HEK293T (cell line): ENCODE results near the gene SHANK1.

ENCODE experiments used
- CTCF ChIA-PET: fragments of 350-600 bp; formaldehyde crosslinking; extraction: SDS; loops from one replicate; lab custom pipeline; 2021; ENCODE audit warnings: antibody characterized with exemption, inconsistent platforms; lab: Yijun Ruan, JAX
- POLR2A ChIA-PET: fragments of 350-600 bp; formaldehyde crosslinking; extraction: SDS; loops from one replicate; lab custom pipeline; 2020; ENCODE audit warnings: antibody characterized with exemption, inconsistent platforms; lab: Yijun Ruan, JAX
- DNase-seq: peaks from one replicate; pipeline ENCODE4 v3.0.0; 2012; ENCODE audit warnings: mixed read lengths; ENCODE audit errors: extremely low spot score
- ARNT ChIP-seq: fragments of 450-650 bp; IDR thresholded peaks from 2 replicates; pipeline ENCODE4 v1.6.1; 2017; ENCODE audit warnings: mild to moderate bottlenecking
- BHLHE40 ChIP-seq: fragments of 450-650 bp; IDR thresholded peaks from 2 replicates; pipeline ENCODE4 v1.6.1; 2016; ENCODE audit warnings: mild to moderate bottlenecking, moderate library complexity, borderline replicate concordance
- CTBP1 ChIP-seq: fragments of 450-650 bp; IDR thresholded peaks from 2 replicates; pipeline ENCODE4 v1.6.1; 2016; ENCODE audit warnings: borderline replicate concordance
- ELF4 ChIP-seq: fragments of 450-650 bp; IDR thresholded peaks from 2 replicates; pipeline ENCODE4 v1.6.1; 2017; ENCODE audit warnings: antibody characterized with exemption
- FOXA1 ChIP-seq: fragments of 450-650 bp; IDR thresholded peaks from 2 replicates; pipeline ENCODE4 v1.6.1; 2016; ENCODE audit warnings: mild to moderate bottlenecking
- FOXK2 ChIP-seq: fragments of 450-650 bp; IDR thresholded peaks from 2 replicates; pipeline ENCODE4 v1.6.1; 2016; ENCODE audit warnings: mild to moderate bottlenecking
- FOXM1 ChIP-seq: fragments of 450-650 bp; IDR thresholded peaks from 2 replicates; pipeline ENCODE4 v1.6.1; 2017; ENCODE audit warnings: mild to moderate bottlenecking, borderline replicate concordance
- HDGF ChIP-seq: fragments of 450-650 bp; IDR thresholded peaks from 2 replicates; pipeline ENCODE4 v1.6.1; 2017; ENCODE audit warnings: antibody characterized with exemption, borderline replicate concordance
- L3MBTL2 ChIP-seq: fragments of 450-650 bp; conservative IDR thresholded peaks from 2 replicates; pipeline ENCODE4 v1.6.1; 2016; ENCODE audit warnings: mild to moderate bottlenecking
- LEF1 ChIP-seq: fragments of 450-650 bp; IDR thresholded peaks from 2 replicates; pipeline ENCODE4 v1.6.1; 2017; ENCODE audit warnings: mild to moderate bottlenecking, borderline replicate concordance
- NFRKB ChIP-seq: fragments of 450-650 bp; IDR thresholded peaks from 2 replicates; pipeline ENCODE4 v1.6.1; 2016; ENCODE audit warnings: mild to moderate bottlenecking, moderate library complexity
- SP1 ChIP-seq: fragments of 450-650 bp; IDR thresholded peaks from 2 replicates; pipeline ENCODE4 v1.6.1; 2017
- SUZ12 ChIP-seq: fragments of 450-650 bp; IDR thresholded peaks from 2 replicates; pipeline ENCODE4 v1.6.1; 2016; ENCODE audit warnings: mild to moderate bottlenecking
- TARDBP ChIP-seq: fragments of 450-650 bp; IDR thresholded peaks from 2 replicates; pipeline ENCODE4 v1.6.1; 2016
- ZNF384 ChIP-seq: fragments of 450-650 bp; IDR thresholded peaks from 2 replicates; pipeline ENCODE4 v1.6.1; 2016
- TF ChIP-seq, protein P1 (sequence below): fragments of 450-650 bp; IDR thresholded peaks from 2 replicates; pipeline ENCODE4 v1.6.1; 2016

The SHANK1 gene

GRCh38 chr19:50718255-50719118, 1.1 kb downstream of the SHANK1 start:
- no peak for DNase-seq
- TF ChIP-seq FOXM1: no peak
- TF ChIP-seq CTBP1: no peak
- no peak for TF ChIP-seq HDGF
- no peak for TF ChIP-seq NFRKB
- no peak for TF ChIP-seq ELF4
- no peak for TF ChIP-seq BHLHE40
- no peak for TF ChIP-seq L3MBTL2
- no peak for TF ChIP-seq FOXK2
- POLR2A ChIA-PET: no interaction called here
- CTCF ChIA-PET: no interaction called here

DNA sequence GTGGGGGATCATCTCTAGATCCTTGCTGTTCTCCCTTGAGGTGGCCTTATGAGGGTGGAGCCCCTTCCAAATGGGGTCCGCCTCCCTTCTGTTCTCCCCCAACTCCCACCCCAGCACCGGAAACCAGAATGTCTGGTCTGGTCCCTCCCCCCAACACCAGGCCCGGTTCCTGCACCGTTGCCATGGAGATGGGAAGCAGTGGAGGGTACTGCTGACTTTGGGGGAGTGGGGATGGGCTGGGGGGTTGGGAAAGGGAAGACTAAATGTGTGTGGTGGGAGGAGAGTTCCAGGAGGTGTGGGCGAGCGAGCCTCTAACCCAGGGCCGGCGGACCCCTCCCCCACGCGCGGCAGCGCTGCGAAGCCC, 1.7 kb downstream of the SHANK1 start:
- ChIA-PET CTCF (no interaction called here), POLR2A (no interaction called here)
- DNase-seq: no peak
- TF ChIP-seq FOXK2 (no peak), NFRKB (no peak), L3MBTL2 (no peak), TARDBP (no peak), ELF4 (no peak), SUZ12 (no peak), SP1 (no peak), ZNF384 (no peak), LEF1 (no peak), FOXM1 (no peak), BHLHE40 (no peak), ARNT (no peak), FOXA1 (no peak)
- TF ChIP-seq, protein P1, sequence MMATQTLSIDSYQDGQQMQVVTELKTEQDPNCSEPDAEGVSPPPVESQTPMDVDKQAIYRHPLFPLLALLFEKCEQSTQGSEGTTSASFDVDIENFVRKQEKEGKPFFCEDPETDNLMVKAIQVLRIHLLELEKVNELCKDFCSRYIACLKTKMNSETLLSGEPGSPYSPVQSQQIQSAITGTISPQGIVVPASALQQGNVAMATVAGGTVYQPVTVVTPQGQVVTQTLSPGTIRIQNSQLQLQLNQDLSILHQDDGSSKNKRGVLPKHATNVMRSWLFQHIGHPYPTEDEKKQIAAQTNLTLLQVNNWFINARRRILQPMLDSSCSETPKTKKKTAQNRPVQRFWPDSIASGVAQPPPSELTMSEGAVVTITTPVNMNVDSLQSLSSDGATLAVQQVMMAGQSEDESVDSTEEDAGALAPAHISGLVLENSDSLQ: no peak

GRCh38 chr19:50717026-50717723, 2.4 kb downstream of the SHANK1 start:
- POLR2A ChIA-PET: no interaction called here
- CTCF ChIA-PET: no interaction called here

DNA sequence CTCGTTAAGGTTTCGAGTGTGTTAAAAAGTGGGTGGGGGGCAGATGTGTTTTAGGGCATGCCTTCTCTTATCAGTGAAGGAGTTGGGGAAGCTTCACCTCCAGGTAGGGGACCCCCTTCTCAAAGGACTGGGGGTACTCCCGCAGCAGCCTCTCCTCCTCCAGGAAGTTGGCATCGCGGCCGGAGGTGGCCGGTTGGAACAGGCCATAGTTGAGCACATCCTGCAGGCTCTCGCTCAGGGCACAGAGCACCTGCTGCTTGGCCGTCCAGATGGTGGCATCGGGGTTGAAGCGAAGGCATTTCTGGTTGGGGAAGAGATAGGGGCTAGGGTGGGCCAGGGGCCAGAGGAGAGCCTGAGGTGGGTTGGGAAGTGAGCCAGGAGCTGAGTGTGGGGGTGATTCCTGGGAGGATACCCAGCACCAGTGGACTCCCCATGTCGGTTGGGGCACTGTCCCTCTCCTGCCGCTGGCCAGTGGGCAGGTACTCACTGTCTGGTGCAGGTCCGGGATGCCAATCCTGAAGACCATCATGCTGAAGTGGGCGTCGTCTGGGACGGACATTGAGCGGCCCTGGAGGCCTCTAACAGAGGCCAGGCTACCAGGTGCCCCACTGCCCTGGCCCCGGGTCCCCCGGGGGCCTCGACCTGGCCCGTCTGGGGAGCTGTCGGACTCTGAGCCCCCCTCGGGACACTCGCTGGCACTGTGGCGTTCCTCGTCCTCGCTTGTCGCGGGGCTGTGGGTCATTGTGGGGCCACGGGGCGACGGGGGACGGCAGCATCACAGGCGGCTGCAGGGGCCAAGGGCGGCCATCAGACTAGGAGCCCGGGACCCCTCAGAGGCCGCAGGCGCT, 3.2 kb downstream of the SHANK1 start:
- DNase-seq: no peak
- ChIA-PET CTCF (no interaction called here), POLR2A (interaction anchor here (1.2 kb wide), 1 partner anchor 9 kb away, joined by 4 read pairs; no protein-coding TSS in a partner anchor)
- TF ChIP-seq CTBP1 (no peak), ELF4 (no peak), ZNF384 (no peak)

More at GRCh38 chr19:50717026-50717723, 2.4 kb downstream of the SHANK1 start:
- DNase-seq: no peak
- TF ChIP-seq ELF4: no peak
- no peak for TF ChIP-seq FOXK2
- TF ChIP-seq, protein P1: no peak
- TF ChIP-seq SUZ12: no peak
- TF ChIP-seq BHLHE40: no peak
- TF ChIP-seq TARDBP: no peak

DNA sequence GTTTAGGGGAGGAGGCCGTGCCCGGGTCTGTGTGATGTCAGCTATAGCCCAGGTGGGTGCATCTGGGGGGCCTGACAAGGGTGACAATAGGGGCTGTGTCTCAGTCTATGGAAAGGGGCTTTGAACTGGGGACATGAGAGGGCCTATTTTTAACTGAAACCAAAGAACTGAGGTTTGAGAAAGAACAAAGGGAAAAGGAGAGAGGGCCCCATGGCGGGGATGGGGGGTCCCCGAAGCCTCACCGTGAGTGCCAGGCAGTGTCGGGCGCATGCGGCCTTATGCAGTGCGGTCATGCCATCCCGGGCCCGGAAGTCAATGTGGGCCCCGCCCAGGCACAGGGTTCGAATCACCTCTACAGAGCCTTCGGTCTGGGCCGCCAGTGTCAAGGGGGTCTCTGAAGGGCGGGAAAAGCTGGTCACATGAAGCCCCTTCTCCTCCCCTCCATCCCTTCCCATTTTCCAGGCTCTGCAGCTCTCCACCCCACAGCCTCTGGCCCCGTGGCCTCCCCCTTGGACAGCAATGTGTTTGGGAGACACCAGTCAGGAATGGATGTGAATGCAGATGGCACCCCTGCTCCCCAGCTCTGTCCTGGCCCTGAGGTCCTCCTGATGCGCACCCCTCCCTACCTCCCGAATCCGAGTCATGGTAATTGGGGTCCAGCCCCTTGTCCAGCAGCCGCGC, 5.9 kb downstream of the SHANK1 start:
- TF ChIP-seq SUZ12: no peak
- TF ChIP-seq BHLHE40: no peak
- no peak for TF ChIP-seq HDGF
- TF ChIP-seq NFRKB: no peak
- TF ChIP-seq SP1: no peak
- no peak for TF ChIP-seq ZNF384
- no peak for TF ChIP-seq ARNT
- no peak for TF ChIP-seq LEF1
- no peak for TF ChIP-seq FOXM1
- TF ChIP-seq TARDBP: no peak
- no peak for TF ChIP-seq CTBP1
- POLR2A ChIA-PET: interaction anchor here (0.7 to 2.0 kb wide), 4 partner anchors 9 to 66 kb away, joined by 3 to 6 read pairs (median 4); partner anchors contain the start of gene CLEC11A
- no peak for DNase-seq
- CTCF ChIA-PET: interaction anchor here (0.9 kb wide), 1 partner anchor 11 kb away, joined by 4 read pairs; no protein-coding TSS in a partner anchor

DNA sequence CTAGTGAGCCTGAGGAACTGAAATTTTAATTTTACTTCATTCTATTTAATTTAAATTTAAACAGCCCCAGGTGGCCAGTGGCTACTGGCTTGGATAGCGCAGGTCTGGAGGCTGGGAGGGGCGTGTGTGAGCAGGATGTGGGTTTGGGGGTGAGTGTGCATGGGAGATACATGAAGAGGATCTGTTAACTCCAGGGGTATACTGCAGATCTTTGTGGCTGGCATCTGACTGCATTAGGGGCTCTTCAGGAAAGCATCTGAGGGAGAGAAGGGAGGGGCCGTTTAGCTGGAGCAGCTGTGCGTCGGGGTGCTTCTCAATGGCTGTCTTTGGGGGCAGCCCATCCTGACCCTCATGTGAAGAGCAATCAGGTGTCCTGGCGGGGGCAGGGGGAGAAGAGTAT, 6.8 kb downstream of the SHANK1 start:
- no peak for TF ChIP-seq LEF1
- ChIA-PET POLR2A (interaction anchor here (2.0 kb wide), 1 partner anchor 12 kb away, joined by 6 read pairs; no protein-coding TSS in a partner anchor), CTCF (interaction anchor here (0.9 kb wide), 1 partner anchor 12 kb away, joined by 4 read pairs; no protein-coding TSS in a partner anchor)
- DNase-seq: no peak
